ENCODE data around the gene MS4A4A. TPM values are rescaled to one million over a fixed set of nuclear protein-coding genes. Genes with fewer than 3 reads are reported as not detected.
"Not testable (repeated sequence)": the region's sequence is repeated elsewhere in the genome, so short reads cannot be mapped to it uniquely, and the experiment has no call there.

MS4A4A gene
- total RNA-seq, 1 donor = not detected

DNA sequence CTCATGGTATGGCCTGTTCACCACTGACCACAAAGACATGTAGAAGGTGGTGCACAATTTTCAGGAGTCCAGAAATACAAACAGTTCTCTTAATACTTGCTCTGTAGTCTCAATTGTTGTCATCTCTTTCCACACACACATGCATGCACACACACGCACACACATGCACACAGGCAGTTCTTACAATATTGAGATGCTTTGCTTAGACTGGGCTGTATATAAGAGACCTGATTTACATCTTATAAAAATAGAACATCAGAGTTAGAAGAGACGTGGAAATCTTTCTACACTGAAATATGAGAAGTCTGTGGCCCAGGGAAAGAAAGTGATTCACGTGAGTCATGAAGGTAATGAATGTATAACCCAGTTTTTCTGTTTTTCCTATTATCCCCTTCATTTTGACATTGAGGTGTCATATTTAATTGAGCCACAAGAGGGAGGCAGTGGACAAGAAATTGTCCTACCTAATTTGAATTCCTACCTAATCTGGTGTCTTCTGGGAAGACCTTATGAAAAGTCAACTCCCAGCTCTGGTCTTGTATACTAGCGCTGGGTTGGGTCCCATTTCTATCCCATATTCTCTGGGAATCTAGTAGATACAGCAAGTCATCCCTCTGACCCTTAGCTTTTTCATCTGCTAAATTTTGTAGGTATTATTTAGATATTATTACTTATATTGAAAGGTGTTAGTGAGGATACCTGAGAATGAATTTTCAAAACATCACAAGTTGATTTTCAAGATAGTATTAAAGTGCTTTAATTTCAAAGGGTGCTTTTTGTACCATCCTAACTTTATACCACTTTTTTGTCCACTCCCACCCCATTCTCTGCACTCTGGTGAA is 14.9 kb upstream of the MS4A4A start:
- TF ChIP-seq, protein P1, sequence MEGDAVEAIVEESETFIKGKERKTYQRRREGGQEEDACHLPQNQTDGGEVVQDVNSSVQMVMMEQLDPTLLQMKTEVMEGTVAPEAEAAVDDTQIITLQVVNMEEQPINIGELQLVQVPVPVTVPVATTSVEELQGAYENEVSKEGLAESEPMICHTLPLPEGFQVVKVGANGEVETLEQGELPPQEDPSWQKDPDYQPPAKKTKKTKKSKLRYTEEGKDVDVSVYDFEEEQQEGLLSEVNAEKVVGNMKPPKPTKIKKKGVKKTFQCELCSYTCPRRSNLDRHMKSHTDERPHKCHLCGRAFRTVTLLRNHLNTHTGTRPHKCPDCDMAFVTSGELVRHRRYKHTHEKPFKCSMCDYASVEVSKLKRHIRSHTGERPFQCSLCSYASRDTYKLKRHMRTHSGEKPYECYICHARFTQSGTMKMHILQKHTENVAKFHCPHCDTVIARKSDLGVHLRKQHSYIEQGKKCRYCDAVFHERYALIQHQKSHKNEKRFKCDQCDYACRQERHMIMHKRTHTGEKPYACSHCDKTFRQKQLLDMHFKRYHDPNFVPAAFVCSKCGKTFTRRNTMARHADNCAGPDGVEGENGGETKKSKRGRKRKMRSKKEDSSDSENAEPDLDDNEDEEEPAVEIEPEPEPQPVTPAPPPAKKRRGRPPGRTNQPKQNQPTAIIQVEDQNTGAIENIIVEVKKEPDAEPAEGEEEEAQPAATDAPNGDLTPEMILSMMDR (IDR thresholded peaks at IDR 0.05; ENCODE audit: insufficient read depth, low read length) = peak; percentile 68
- peak; percentile 26 for DNase-seq (ENCODE audit: low read depth)
- no peak overlapping the region for H3K4me3 ChIP-seq (ENCODE audit: low read depth, low read length)

DNA sequence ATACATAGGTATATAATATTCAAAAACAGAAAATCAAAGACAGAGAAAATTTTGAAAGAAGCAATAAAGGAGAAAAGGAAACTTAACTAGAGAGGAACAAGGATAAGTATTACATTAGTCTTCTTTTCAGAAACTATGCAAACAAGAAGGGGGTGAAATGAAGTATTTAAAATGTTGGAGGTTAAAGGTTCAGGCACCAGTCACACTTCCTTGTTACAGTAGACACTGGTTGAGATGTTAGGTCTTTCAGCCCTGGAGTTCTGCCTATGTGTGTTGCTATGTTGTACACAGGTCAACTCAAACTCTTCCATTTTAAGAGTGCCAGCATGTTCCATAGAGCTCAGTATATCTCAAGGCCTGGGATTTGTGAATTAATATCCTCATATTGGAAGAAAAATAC is 6.0 kb upstream of the MS4A4A start:
- DNase-seq (ENCODE audit: low read depth) = no peak
- no peak overlapping the region for H3K4me3 ChIP-seq (ENCODE audit: low read depth, low read length)

DNA sequence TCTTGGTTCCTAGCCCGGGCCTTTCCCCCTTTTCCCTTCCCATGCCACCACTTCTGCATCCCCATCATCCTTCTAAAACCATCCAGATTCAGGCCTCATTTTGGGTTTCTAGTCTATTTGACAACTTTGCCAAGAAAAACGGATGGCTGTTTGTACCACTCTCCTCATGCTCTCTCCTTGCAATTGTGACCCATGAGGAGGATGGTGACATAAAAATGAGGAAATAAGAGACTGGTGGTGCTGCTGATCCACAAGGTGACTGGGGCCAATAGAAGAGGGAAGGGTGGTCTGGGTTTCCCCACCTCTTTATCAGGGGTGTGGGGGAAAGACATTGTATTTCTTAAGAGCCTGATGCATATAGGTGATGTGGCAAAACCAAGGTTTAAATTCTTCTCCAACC is 1.0 kb downstream of the MS4A4A start:
- H3K4me3 ChIP-seq (ENCODE audit: low read depth, low read length) = no peak overlapping the region
- TF ChIP-seq, protein P1 (IDR thresholded peaks at IDR 0.05; ENCODE audit: insufficient read depth, low read length) = no peak
- no peak for DNase-seq (ENCODE audit: low read depth)

More for the DNA sequence above, 6.0 kb upstream of the MS4A4A start:
- TF ChIP-seq, protein P1 (IDR thresholded peaks at IDR 0.05; ENCODE audit: insufficient read depth, low read length) = no peak

DNA sequence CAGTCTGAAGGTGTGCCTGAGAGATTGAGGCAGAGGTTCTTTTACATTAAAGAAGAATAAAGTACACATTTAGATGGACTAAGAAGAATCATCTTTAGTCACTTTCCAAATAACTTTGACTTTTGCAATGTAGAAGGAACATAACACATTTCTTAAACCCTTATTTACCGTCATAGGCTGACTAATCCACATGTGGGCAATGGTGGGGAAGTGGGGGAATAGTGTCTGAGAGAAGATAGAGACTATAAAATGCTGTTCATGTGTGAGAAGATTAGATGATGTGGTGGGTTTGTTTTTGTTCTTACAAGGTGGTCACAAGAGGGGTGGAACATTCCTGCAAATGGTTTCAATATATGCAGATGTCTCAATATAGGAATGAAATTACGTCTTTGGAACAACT is 1.8 kb downstream of the MS4A4A start:
- no peak overlapping the region for H3K4me3 ChIP-seq (ENCODE audit: low read depth, low read length)
- no peak for DNase-seq (ENCODE audit: low read depth)
- TF ChIP-seq, protein P1 (IDR thresholded peaks at IDR 0.05; ENCODE audit: insufficient read depth, low read length) = no peak

DNA sequence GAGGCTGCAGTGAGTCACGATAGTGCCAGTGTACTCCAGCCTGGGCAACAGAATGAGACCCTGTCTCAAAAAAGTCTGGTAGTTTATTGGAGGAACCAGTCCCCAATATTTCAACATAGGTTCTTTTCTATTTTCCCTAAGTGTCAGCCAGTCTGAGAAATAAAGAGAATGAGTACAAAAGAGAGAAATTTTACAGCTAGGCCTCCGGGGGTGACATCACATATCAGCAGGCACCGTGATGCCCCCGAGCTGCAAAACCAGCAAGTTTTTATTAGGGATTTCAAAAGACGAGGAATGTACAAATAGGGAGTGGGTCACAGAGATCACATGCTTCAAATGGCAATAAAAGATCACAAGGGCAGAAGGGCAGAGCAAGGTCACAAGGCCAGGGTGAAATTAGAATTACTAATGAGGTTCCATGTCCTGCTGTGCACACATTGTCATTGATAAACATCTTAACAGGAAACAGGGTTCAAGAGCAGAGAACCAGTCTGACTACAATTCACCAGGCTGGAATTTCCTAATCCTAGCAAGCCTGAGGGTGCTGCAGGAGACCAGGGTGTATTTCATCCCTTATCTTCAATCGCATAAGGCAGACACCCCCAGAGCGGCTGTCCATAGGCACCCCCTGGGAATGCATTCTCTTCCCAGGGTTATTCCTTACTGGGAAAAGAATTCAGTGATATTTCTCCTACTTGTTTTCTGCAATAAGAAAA is 5.1 kb downstream of the MS4A4A start:
- H3K4me3 ChIP-seq (ENCODE audit: low read depth, low read length); DNase-seq (ENCODE audit: low read depth): not testable (repeated sequence)

DNA sequence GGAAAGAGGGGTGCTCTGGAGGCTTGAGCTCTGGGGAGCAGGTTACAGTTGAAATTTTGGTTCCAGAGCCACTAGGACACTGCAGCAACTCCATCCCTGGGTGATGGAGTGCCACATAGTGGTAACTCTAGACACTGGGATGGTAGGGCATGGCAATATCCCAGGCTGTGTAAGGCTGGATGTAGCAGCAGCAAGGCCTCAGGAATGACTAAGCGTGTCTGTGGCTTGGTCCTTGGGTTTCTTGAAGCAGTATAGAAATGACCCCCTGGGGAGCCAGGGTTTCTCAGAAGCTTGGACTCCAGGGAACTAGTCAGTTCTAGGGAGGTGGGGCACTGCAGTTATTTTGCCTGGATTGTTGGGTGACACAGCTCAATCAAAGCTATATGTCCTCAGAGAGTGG is 8.1 kb downstream of the MS4A4A start:
- DNase-seq (ENCODE audit: low read depth) = no peak
- TF ChIP-seq, protein P1 (IDR thresholded peaks at IDR 0.05; ENCODE audit: insufficient read depth, low read length) = no peak

DNA sequence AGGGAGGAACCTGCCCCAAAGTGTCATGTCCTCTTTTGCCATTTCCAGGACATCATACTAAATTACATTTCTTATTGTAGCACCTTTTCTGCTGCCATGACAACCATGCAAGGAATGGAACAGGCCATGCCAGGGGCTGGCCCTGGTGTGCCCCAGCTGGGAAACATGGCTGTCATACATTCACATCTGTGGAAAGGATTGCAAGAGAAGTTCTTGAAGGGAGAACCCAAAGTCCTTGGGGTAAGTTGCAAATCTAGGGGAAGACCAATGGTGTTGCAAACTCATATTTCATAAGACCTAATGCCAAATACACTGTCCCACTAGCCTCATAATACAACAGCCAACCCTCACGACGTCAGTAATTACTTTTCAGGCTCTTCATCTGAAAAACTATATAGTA is 11.7 kb downstream of the MS4A4A start:
- TF ChIP-seq, protein P1 (IDR thresholded peaks at IDR 0.05; ENCODE audit: insufficient read depth, low read length) = no peak

More for the DNA sequence above, 8.1 kb downstream of the MS4A4A start:
- no peak overlapping the region for H3K4me3 ChIP-seq (ENCODE audit: low read depth, low read length)

More for the DNA sequence above, 11.7 kb downstream of the MS4A4A start:
- no peak overlapping the region for H3K4me3 ChIP-seq (ENCODE audit: low read depth, low read length)
- DNase-seq (ENCODE audit: low read depth) = no peak

All from fibroblast of the aortic adventitia (primary cell).